ENCODE results near the gene PTPRT.

GRCh38 chr20:42173440-42173839 is 1016.3 kb downstream of the PTPRT start:
- no peak for TF ChIP-seq CTCF (IDR thresholded peaks at IDR 0.05; ENCODE audit: low read depth, low read length, missing input control)
- TF ChIP-seq YY1 (IDR thresholded peaks at IDR 0.05), result no peak
- no peak for TF ChIP-seq ZBTB33 (IDR thresholded peaks at IDR 0.05)
- TF ChIP-seq RAD21 (IDR thresholded peaks at IDR 0.05), result no peak
- no peak for TF ChIP-seq TAF1 (conservative IDR thresholded peaks at IDR 0.05)
- no peak for TF ChIP-seq HNF4G (IDR thresholded peaks at IDR 0.05)
- TF ChIP-seq RXRA (IDR thresholded peaks at IDR 0.05), result no peak
- TF ChIP-seq MAX (IDR thresholded peaks at IDR 0.05), result no peak
- TF ChIP-seq SP1 (IDR thresholded peaks at IDR 0.05), result no peak
- no peak for TF ChIP-seq NR2F2 (IDR thresholded peaks at IDR 0.05)
- no peak for TF ChIP-seq ATF3 (IDR thresholded peaks at IDR 0.05)
- no peak for TF ChIP-seq FOXA1 (IDR thresholded peaks at IDR 0.05)

Measured in liver (tissue), 3 donors.